MM.1S (cell line): ENCODE results near the gene KRTAP10-3.

Source experiments
- DNase-seq: peaks from one replicate; pipeline ENCODE4 v3.0.0-alpha.2; 2015
- H2AFZ ChIP-seq: fragments of 300-600 bp; sonication (generic); 2 replicates; pipeline ENCODE4 v1.6.0; 2016; ENCODE audit warnings: antibody characterized with exemption, low read length
- H3F3A ChIP-seq: fragments of 300-600 bp; sonication (generic); 2 replicates; pipeline ENCODE4 v1.6.1; 2016; ENCODE audit warnings: mild to moderate bottlenecking, antibody characterized with exemption, low read length, moderate library complexity, mixed read lengths; ENCODE audit not compliant: insufficient read depth
- H3K27ac ChIP-seq: fragments of 300-600 bp; sonication (generic); 2 replicates; pipeline ENCODE4 v1.5.1; 2016; ENCODE audit warnings: mild to moderate bottlenecking, low read length
- H3K27me3 ChIP-seq: fragments of 300-600 bp; sonication (generic); replicated peaks from 2 replicates; pipeline ENCODE4 v1.6.0; 2016; ENCODE audit warnings: low read length; ENCODE audit not compliant: insufficient read depth
- H3K36me3 ChIP-seq: fragments of 300-600 bp; sonication (generic); replicated peaks from 2 replicates; pipeline ENCODE4 v1.6.1; 2016; ENCODE audit warnings: mild to moderate bottlenecking, low read length, mixed read lengths; ENCODE audit not compliant: insufficient read depth
- H3K4me1 ChIP-seq: fragments of 300-600 bp; sonication (generic); 2 replicates; pipeline ENCODE4 v1.6.1; 2016; ENCODE audit warnings: low read length, mixed read lengths
- H3K4me2 ChIP-seq: fragments of 300-600 bp; sonication (generic); 2 replicates; pipeline ENCODE4 v1.6.0; 2016; ENCODE audit warnings: low read depth, low read length
- H3K4me3 ChIP-seq: fragments of 300-600 bp; sonication (generic); 2 replicates; pipeline ENCODE4 v1.5.1; 2016; ENCODE audit warnings: low read length, mixed read lengths
- H3K79me2 ChIP-seq: fragments of 300-600 bp; sonication (generic); 2 replicates; pipeline ENCODE4 v1.6.1; 2016; ENCODE audit warnings: mixed run types, low read length, mixed read lengths
- H3K9ac ChIP-seq: fragments of 300-600 bp; sonication (generic); 2 replicates; pipeline ENCODE4 v1.6.1; 2016; ENCODE audit warnings: low read length, mixed read lengths
- H3K9me2 ChIP-seq: fragments of 300-600 bp; sonication (generic); replicated peaks from 2 replicates; pipeline ENCODE4 v1.6.1; 2016; ENCODE audit warnings: mild to moderate bottlenecking, low read length, mixed read lengths; ENCODE audit not compliant: insufficient read depth
- H3K9me3 ChIP-seq: fragments of 300-600 bp; sonication (generic); replicated peaks from 2 replicates; pipeline ENCODE4 v1.6.1; 2016; ENCODE audit warnings: mild to moderate bottlenecking, low read length, mixed read lengths; ENCODE audit not compliant: insufficient read depth
- H4K20me1 ChIP-seq: fragments of 300-600 bp; sonication (generic); 2 replicates; pipeline ENCODE4 v1.6.1; 2016; ENCODE audit warnings: mild to moderate bottlenecking, low read length, moderate library complexity, mixed read lengths; ENCODE audit not compliant: insufficient read depth
- CTCF ChIP-seq: fragments of 300-600 bp; sonication (generic); IDR thresholded peaks from 2 replicates; pipeline ENCODE4 v1.5.1; 2016; ENCODE audit warnings: antibody characterized with exemption, low read length, mixed read lengths
- EZH2 ChIP-seq: fragments of 300-600 bp; sonication (generic); optimal IDR thresholded peaks from 2 replicates; pipeline ENCODE3; 2017; ENCODE audit warnings: low read depth, mild to moderate bottlenecking, antibody characterized with exemption, low read length, mixed read lengths
- EZH2phosphoT487 ChIP-seq: fragments of 300-600 bp; sonication (generic); IDR thresholded peaks from 2 replicates; pipeline ENCODE4 v1.6.1; 2018; ENCODE audit warnings: antibody characterized with exemption, low read length

The KRTAP10-3 gene

GRCh38 chr21:44525391-44526095 lies 33.1 kb downstream of the KRTAP10-3 start:
- H3K4me3 ChIP-seq, result no peak overlapping the region
- peaks cover 100% of the 10 kb centered on the region for H3K27me3 ChIP-seq
- TF ChIP-seq CTCF (no peak), EZH2 (peak; percentile 46)
- H4K20me1 ChIP-seq, result no peaks in the 10 kb centered on the region
- H3K4me2 ChIP-seq, result no peak overlapping the region
- H3K4me1 ChIP-seq, result no peaks in the 10 kb centered on the region
- no peaks in the 10 kb centered on the region for H3F3A ChIP-seq
- no peaks in the 10 kb centered on the region for H3K36me3 ChIP-seq
- no peak overlapping the region for H2AFZ ChIP-seq
- no peaks in the 10 kb centered on the region for H3K79me2 ChIP-seq
- no peaks in the 10 kb centered on the region for H3K9me3 ChIP-seq
- H3K9me2 ChIP-seq, result no peaks in the 10 kb centered on the region
- H3K9ac ChIP-seq, result no peak overlapping the region
- no peak overlapping the region for H3K27ac ChIP-seq
- no peak for DNase-seq

GRCh38 chr21:44524414-44525371 lies 33.9 kb downstream of the KRTAP10-3 start:
- no peak overlapping the region for H2AFZ ChIP-seq
- no peak for TF ChIP-seq EZH2
- no peak for TF ChIP-seq CTCF
- TF ChIP-seq EZH2phosphoT487, result no peak
- no peak overlapping the region for H3K4me3 ChIP-seq
- no peak overlapping the region for H3K27ac ChIP-seq
- H3K9me3 ChIP-seq, result no peaks in the 10 kb centered on the region
- no peak overlapping the region for H3K9ac ChIP-seq
- no peaks in the 10 kb centered on the region for H3F3A ChIP-seq
- no peaks in the 10 kb centered on the region for H3K36me3 ChIP-seq
- H4K20me1 ChIP-seq, result no peaks in the 10 kb centered on the region
- H3K4me1 ChIP-seq, result no peaks in the 10 kb centered on the region
- no peak overlapping the region for H3K4me2 ChIP-seq
- H3K9me2 ChIP-seq, result no peaks in the 10 kb centered on the region
- no peak for DNase-seq
- H3K27me3 ChIP-seq, result peaks cover 100% of the 10 kb centered on the region
- no peaks in the 10 kb centered on the region for H3K79me2 ChIP-seq

GRCh38 chr21:44523567-44524413 lies 34.8 kb downstream of the KRTAP10-3 start:
- no peak for TF ChIP-seq EZH2phosphoT487
- no peak for TF ChIP-seq CTCF
- no peak for TF ChIP-seq EZH2
- no peak overlapping the region for H3K4me3 ChIP-seq
- no peak overlapping the region for H3K4me2 ChIP-seq
- no peaks in the 10 kb centered on the region for H3K9me3 ChIP-seq
- H3F3A ChIP-seq, result no peaks in the 10 kb centered on the region
- DNase-seq, result no peak
- H3K9me2 ChIP-seq, result no peaks in the 10 kb centered on the region
- H2AFZ ChIP-seq, result no peak overlapping the region
- no peak overlapping the region for H3K9ac ChIP-seq
- H3K27me3 ChIP-seq, result peaks cover 98% of the 10 kb centered on the region
- no peaks in the 10 kb centered on the region for H4K20me1 ChIP-seq
- no peaks in the 10 kb centered on the region for H3K79me2 ChIP-seq
- H3K27ac ChIP-seq, result no peak overlapping the region
- H3K36me3 ChIP-seq, result no peaks in the 10 kb centered on the region
- no peaks in the 10 kb centered on the region for H3K4me1 ChIP-seq
